ENCODE measurements around the gene B3GNT9.
A peak's percentile ranks its signal among the peaks of the same experiment; 100 is the strongest.

Gene B3GNT9

GRCh38 chr16:67112591-67113399, 38.0 kb downstream of the B3GNT9 start:
- DNase-seq (ENCODE audit: low read depth in 2 of 2) = no peak

DNA sequence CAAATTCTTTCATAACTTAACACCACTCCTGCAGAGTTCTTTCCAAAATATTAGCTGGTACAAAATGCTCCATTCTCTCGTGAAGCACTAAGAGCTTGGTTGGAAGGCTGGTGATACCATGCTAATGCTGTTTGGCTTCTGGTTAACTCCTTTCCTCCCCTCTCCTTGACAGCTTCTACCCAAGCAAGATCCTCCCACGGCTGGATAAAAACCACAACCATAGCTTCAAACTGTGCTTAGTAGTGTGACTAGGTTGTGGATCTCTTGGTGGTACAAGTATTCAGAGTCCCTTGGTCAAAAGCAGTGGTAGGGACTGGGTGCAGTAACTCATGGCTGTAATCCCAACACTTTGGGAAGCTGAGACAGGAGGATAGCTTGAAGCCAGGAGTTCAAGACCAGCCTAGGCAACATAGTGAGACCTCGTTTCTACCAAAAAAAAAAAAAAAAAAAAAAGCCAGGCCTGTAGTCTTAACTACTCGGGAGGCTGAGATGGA, 38.8 kb downstream of the B3GNT9 start:
- no peak for DNase-seq (ENCODE audit: low read depth in 2 of 2)

DNA sequence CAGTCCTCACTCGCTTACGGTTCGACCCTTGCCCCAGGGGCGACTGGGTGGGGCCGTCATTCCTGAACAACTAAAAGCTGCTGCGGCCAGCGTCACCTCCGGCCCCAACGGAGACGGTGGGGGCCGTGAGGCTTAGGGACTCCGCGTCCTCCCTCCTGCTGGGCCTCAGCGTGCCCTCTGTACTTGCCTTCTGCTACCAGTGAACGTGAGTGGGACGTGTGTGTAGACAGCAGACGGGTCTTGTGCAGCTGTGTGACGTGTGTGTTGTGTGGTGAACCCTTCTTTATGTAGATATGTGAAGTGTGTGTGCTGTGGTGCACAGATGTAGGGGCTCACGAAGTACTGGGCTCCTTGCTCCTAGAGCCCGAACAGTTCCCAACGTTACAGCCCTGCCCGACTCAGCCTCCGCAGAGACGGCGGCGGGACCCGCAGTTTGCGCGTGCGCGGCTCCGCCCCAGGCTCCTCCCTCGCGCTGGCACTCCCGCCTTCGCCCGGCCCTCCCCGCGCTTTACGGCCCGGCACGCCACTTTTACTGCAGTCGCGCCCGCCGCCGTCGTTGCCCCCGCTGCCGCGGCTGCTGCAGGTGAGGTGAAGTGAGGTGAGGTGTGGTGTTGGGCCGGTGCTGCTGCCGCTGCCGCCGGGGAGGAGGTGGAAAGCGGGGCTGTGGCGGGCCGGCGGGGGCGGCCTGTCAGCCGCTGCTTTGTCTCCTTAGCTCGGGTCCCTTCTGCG, 41.2 kb downstream of the B3GNT9 start, which contains the start of gene PHAF1:
Gene PHAF1, plus strand, starts transcription at position 535 of the 729 bp plus-strand sequence. CDS start 235 bp downstream, outside the sequence.
- peak; percentile 91 to 92 for DNase-seq (ENCODE audit: low read depth in 2 of 2)

GRCh38 chr16:67108931-67109406, 41.8 kb downstream of the B3GNT9 start:
- no peak for DNase-seq (ENCODE audit: low read depth in 2 of 2)

DNA sequence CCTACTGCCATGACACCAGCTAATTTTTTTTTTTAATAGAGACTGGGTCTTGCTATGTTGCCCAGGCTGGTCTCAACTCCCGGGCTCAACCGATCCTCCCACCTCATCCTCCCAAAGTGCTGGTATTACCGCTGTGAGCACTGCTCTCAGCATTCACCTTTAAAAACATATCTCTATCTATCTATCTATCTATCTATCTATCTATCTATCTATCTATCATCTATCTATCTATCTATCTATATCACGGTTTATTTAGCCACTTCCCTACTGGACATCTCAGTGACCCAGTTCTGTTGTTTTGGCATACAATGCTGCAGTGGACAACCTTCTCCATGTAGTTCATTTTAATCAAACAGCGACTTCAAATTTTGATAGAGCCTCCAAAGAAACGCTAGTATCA, 42.3 kb downstream of the B3GNT9 start:
- DNase-seq (ENCODE audit: low read depth in 2 of 2) = no peak

GRCh38 chr16:67105881-67106280, 44.9 kb downstream of the B3GNT9 start:
- DNase-seq (ENCODE audit: low read depth in 2 of 2) = no peak

GRCh38 chr16:67105246-67105645, 45.6 kb downstream of the B3GNT9 start:
- DNase-seq (ENCODE audit: low read depth in 2 of 2) = no peak

GRCh38 chr16:67104845-67105244, 46.0 kb downstream of the B3GNT9 start:
- DNase-seq (ENCODE audit: low read depth in 2 of 2) = no peak

DNA sequence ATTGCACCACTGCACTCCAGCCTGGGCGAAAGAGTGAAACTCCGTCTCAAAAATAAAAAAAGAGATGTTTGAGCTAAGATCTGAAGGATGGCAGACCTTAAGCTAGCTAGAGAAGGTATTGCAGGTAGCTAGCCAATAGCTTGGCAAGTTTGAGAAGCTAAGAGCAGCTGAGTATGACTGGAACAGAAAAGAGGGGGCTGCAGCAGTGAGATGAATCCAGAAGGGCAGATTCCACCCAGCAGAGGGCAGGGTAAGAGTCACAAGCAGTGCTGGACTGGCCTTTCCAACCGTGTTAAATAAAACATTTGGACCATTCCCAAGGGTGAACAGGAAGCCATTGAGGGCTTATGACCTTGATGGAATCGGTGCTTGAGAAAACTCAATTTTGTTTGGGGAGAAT, 46.7 kb downstream of the B3GNT9 start:
- DNase-seq (ENCODE audit: low read depth in 2 of 2) = no peak

- peak in 1 of 2 donors; percentile 21 for DNase-seq (ENCODE audit: low read depth in 2 of 2)
These were observed 49.3 kb downstream of the B3GNT9 start for GRCh38 chr16:67101311-67102082.

- no peak for DNase-seq (ENCODE audit: low read depth in 2 of 2)
These were observed 50.1 kb downstream of the B3GNT9 start for GRCh38 chr16:67100569-67101310.

- DNase-seq (ENCODE audit: low read depth in 2 of 2) = no peak
These were observed 52.2 kb downstream of the B3GNT9 start for GRCh38 chr16:67098599-67098998.

Measured in stimulated activated CD8-positive, alpha-beta memory T cell treated with anti-CD3 and anti-CD28 coated beads, Interleukin-15, amount 100 ng/mL, for 48 hours (primary cell).